DMS79 (cell line): ENCODE data around the gene UTS2.

Experiments
- DNase-seq: peaks from one replicate; lab custom pipeline; 2025; lab: John Stamatoyannopoulos, UW

UTS2 gene

GRCh38 chr1:7863756-7864328 lies 11.0 kb upstream of the UTS2 start:
- DNase-seq = no peak

- no peak for DNase-seq
These were observed 9.6 kb upstream of the UTS2 start for GRCh38 chr1:7862211-7863060.

GRCh38 chr1:7861452-7861851 lies 8.6 kb upstream of the UTS2 start:
- DNase-seq = no peak

- no peak for DNase-seq
These were observed 7.3 kb upstream of the UTS2 start for GRCh38 chr1:7860130-7860529.

GRCh38 chr1:7859406-7859805 lies 6.5 kb upstream of the UTS2 start:
- DNase-seq = no peak

GRCh38 chr1:7857985-7858384 lies 5.1 kb upstream of the UTS2 start:
- DNase-seq = no peak

- DNase-seq = no peak
These were observed 4.1 kb upstream of the UTS2 start for GRCh38 chr1:7857000-7857399.

GRCh38 chr1:7856345-7856744 lies 3.5 kb upstream of the UTS2 start:
- peak; percentile 19 for DNase-seq

- DNase-seq = no peak
These were observed 790 bp upstream of the UTS2 start for GRCh38 chr1:7853684-7854026.

GRCh38 chr1:7850786-7851185 lies 2.1 kb downstream of the UTS2 start:
- no peak for DNase-seq

GRCh38 chr1:7847599-7847998 lies 5.3 kb downstream of the UTS2 start:
- no peak for DNase-seq

GRCh38 chr1:7846656-7847055 lies 6.2 kb downstream of the UTS2 start:
- no peak for DNase-seq

GRCh38 chr1:7845761-7846160 lies 7.1 kb downstream of the UTS2 start:
- DNase-seq = no peak

- no peak for DNase-seq
These were observed 10.3 kb downstream of the UTS2 start for GRCh38 chr1:7842517-7842916.

GRCh38 chr1:7839526-7839925 lies 13.3 kb downstream of the UTS2 start:
- no peak for DNase-seq

- DNase-seq = no peak
These were observed 14.2 kb downstream of the UTS2 start for GRCh38 chr1:7838714-7839113.

- no peak for DNase-seq
These were observed 19.8 kb downstream of the UTS2 start for GRCh38 chr1:7833035-7833434.

GRCh38 chr1:7831458-7831857 lies 21.4 kb downstream of the UTS2 start:
- DNase-seq = no peak

GRCh38 chr1:7827126-7827955 lies 25.5 kb downstream of the UTS2 start:
- no peak for DNase-seq

GRCh38 chr1:7826363-7826762 lies 26.5 kb downstream of the UTS2 start:
- no peak for DNase-seq

GRCh38 chr1:7824701-7825100 lies 28.2 kb downstream of the UTS2 start:
- no peak for DNase-seq

- DNase-seq = no peak
These were observed 31.6 kb downstream of the UTS2 start for GRCh38 chr1:7821282-7821681.
